ENCODE results near the gene XPR1. TPM values are rescaled to one million over a fixed set of nuclear protein-coding genes. Genes with fewer than 3 reads are reported as not detected.

Gene XPR1
- total RNA-seq, 2 donors from 2014 or later = 32.6 to 60.2 TPM

GRCh38 chr1:180611016-180611930 lies 20.5 kb upstream of the XPR1 start:
- intact Hi-C loops (cut with DNase I, micrococcal nuclease) = no loop called here
- no peak for DNase-seq
- ATAC-seq = no peak

GRCh38 chr1:180612632-180613031 lies 19.2 kb upstream of the XPR1 start:
- ATAC-seq (no peak), DNase-seq (no peak)
- intact Hi-C loops (cut with DNase I, micrococcal nuclease) = no loop called here

- no peak for ATAC-seq
Observed at GRCh38 chr1:180614730-180615129, 17.1 kb upstream of the XPR1 start.

GRCh38 chr1:180615493-180616290 lies 16.1 kb upstream of the XPR1 start:
- ATAC-seq (no peak), DNase-seq (no peak)
- intact Hi-C loops (cut with DNase I, micrococcal nuclease) = no loop called here

More at GRCh38 chr1:180614730-180615129, 17.1 kb upstream of the XPR1 start:
- intact Hi-C loops (cut with DNase I, micrococcal nuclease) = no loop called here
- DNase-seq = no peak

GRCh38 chr1:180616439-180616838 lies 15.4 kb upstream of the XPR1 start:
- DNase-seq = no peak
- intact Hi-C loops (cut with DNase I, micrococcal nuclease) = no loop called here
- no peak for ATAC-seq

- intact Hi-C loops (cut with DNase I, micrococcal nuclease) = no loop called here
Observed at GRCh38 chr1:180617774-180618395, 13.9 kb upstream of the XPR1 start.

GRCh38 chr1:180620581-180620980 lies 11.2 kb upstream of the XPR1 start:
- no peak for DNase-seq
- ATAC-seq = no peak
- intact Hi-C loops (cut with DNase I, micrococcal nuclease) = no loop called here

More at GRCh38 chr1:180617774-180618395, 13.9 kb upstream of the XPR1 start:
- ATAC-seq (no peak), DNase-seq (no peak)

- DNase-seq (no peak), ATAC-seq (no peak)
- intact Hi-C loops (cut with DNase I, micrococcal nuclease) = no loop called here
Observed at GRCh38 chr1:180622658-180623508, 8.9 kb upstream of the XPR1 start.

GRCh38 chr1:180623579-180624347 lies 8.1 kb upstream of the XPR1 start:
- DNase-seq (no peak), ATAC-seq (no peak)
- intact Hi-C loops (cut with DNase I, micrococcal nuclease) = no loop called here

GRCh38 chr1:180626711-180627110 lies 5.1 kb upstream of the XPR1 start:
- ATAC-seq (no peak), DNase-seq (no peak)
- intact Hi-C loops (cut with DNase I, micrococcal nuclease) = no loop called here

GRCh38 chr1:180627411-180627810 lies 4.4 kb upstream of the XPR1 start:
- ATAC-seq = no peak
- DNase-seq = no peak
- intact Hi-C loops (cut with DNase I, micrococcal nuclease) = no loop called here

GRCh38 chr1:180628646-180629045 lies 3.2 kb upstream of the XPR1 start:
- ATAC-seq (no peak), DNase-seq (no peak)
- intact Hi-C loops (cut with DNase I, micrococcal nuclease) = no loop called here

- ATAC-seq (no peak), DNase-seq (no peak)
- intact Hi-C loops (cut with DNase I, micrococcal nuclease) = loop anchor here in 1 of 2 donors (5.0 kb wide), 1 partner anchor 232 kb away; no protein-coding TSS in a partner anchor
Observed at GRCh38 chr1:180630408-180631193, 1.2 kb upstream of the XPR1 start.

- DNase-seq (peak; percentile 10 to 26), ATAC-seq (no peak)
- intact Hi-C loops (cut with DNase I, micrococcal nuclease) = loop anchor here in 1 of 2 donors (5.0 kb wide), 1 partner anchor 231 kb away; no protein-coding TSS in a partner anchor
Observed at GRCh38 chr1:180631194-180631765, 542 bp upstream of the XPR1 start.

GRCh38 chr1:180632326-180633056 lies 669 bp downstream of the XPR1 start:
- peak; percentile 61 to 83 for DNase-seq
- intact Hi-C loops (cut with DNase I, micrococcal nuclease) = loop anchor here in 1 of 2 donors (5.0 kb wide), 1 partner anchor 230 kb away; no protein-coding TSS in a partner anchor
- peak; percentile 74 for ATAC-seq

All from left colon (tissue), 2 donors.